Uterus (tissue), 2 donors: Measurements from ENCODE around the gene SPOCK1.

Source experiments
- CTCF ChIP-seq, 4 experiments: fragments of 200-600 bp in 2 of 4; fragments of 450-650 bp in 2 of 4; sonication (generic) in 2 of 4; IDR thresholded peaks; one replicate each; pipeline ENCODE4 v1.5.1; 2016 to 2019; ENCODE audit warnings: antibody characterized with exemption in 4 of 4, mild to moderate bottlenecking in 2 of 4, moderate library complexity in 1 of 4
- POLR2A ChIP-seq, 2 donors: fragments of 450-650 bp; IDR thresholded peaks; one replicate each; pipeline ENCODE4 v1.6.1; 2016; ENCODE audit warnings: antibody characterized with exemption in 2 of 2, mild to moderate bottlenecking in 1 of 2, moderate library complexity in 1 of 2

DNA sequence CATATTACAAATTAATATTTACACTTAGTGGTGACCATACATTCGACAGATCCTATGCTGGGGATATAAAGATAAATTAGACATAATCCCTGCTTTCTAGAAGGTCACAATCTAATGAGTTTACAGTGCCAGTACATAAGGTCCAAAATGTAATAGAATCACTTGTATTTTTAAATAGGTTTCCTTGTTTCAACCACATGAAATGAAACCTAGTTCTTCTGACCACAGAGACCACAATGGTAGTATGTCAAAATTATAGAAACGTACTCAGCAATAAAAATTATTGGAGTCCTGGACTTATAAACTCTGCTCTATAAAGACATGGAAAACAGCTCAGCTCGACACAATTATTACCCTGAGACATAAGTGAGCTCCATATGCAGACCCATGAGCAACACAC lies 444.3 kb downstream of the SPOCK1 start:
- TF ChIP-seq POLR2A (IDR thresholded peaks at IDR 0.05) (no peak), CTCF (IDR thresholded peaks at IDR 0.05) (no peak)
